NCI-H510A treated with DMSO at 0.1 percent for 48 hours (cell line): ENCODE data around the gene S1PR1.

ENCODE experiments used
- DNase-seq: peaks from one replicate; lab custom pipeline; 2025; lab: John Stamatoyannopoulos, UW

S1PR1 gene

GRCh38 chr1:101245246-101245927 lies 8.6 kb downstream of the S1PR1 start:
- DNase-seq = no peak

GRCh38 chr1:101247404-101248287 lies 10.8 kb downstream of the S1PR1 start:
- DNase-seq = no peak

GRCh38 chr1:101250222-101250621 lies 13.4 kb downstream of the S1PR1 start:
- no peak for DNase-seq

- no peak for DNase-seq
Observed at GRCh38 chr1:101250656-101251272, 13.9 kb downstream of the S1PR1 start.

GRCh38 chr1:101251504-101251903 lies 14.7 kb downstream of the S1PR1 start:
- no peak for DNase-seq

- no peak for DNase-seq
Observed at GRCh38 chr1:101253976-101254674, 17.3 kb downstream of the S1PR1 start.

- DNase-seq = no peak
Observed at GRCh38 chr1:101257500-101258325, 20.9 kb downstream of the S1PR1 start.

- DNase-seq = no peak
Observed at GRCh38 chr1:101259744-101260148, 22.9 kb downstream of the S1PR1 start.

GRCh38 chr1:101260556-101261350 lies 23.9 kb downstream of the S1PR1 start:
- DNase-seq = no peak

- no peak for DNase-seq
Observed at GRCh38 chr1:101261623-101262022, 24.8 kb downstream of the S1PR1 start.

GRCh38 chr1:101262060-101262459 lies 25.2 kb downstream of the S1PR1 start:
- no peak for DNase-seq

GRCh38 chr1:101262630-101263348 lies 26.0 kb downstream of the S1PR1 start:
- no peak for DNase-seq

- no peak for DNase-seq
Observed at GRCh38 chr1:101264697-101265096, 27.9 kb downstream of the S1PR1 start.

- DNase-seq = no peak
Observed at GRCh38 chr1:101265684-101266083, 28.9 kb downstream of the S1PR1 start.

GRCh38 chr1:101267082-101267481 lies 30.3 kb downstream of the S1PR1 start:
- DNase-seq = no peak

- no peak for DNase-seq
Observed at GRCh38 chr1:101268893-101269292, 32.1 kb downstream of the S1PR1 start.

- DNase-seq = no peak
Observed at GRCh38 chr1:101275672-101276071, 38.9 kb downstream of the S1PR1 start.

GRCh38 chr1:101276818-101277217 lies 40.0 kb downstream of the S1PR1 start:
- no peak for DNase-seq

GRCh38 chr1:101278238-101278637 lies 41.4 kb downstream of the S1PR1 start:
- no peak for DNase-seq

- no peak for DNase-seq
Observed at GRCh38 chr1:101278845-101279244, 42.0 kb downstream of the S1PR1 start.
